Large intestine (tissue), 3 donors: ENCODE data around the gene ID4. TPM values are rescaled to one million over a fixed set of nuclear protein-coding genes. Genes with fewer than 3 reads are reported as not detected.
A peak's percentile ranks its signal among the peaks of the same experiment; 100 is the strongest.
"Not testable (repeated sequence)": the region's sequence is repeated elsewhere in the genome, so short reads cannot be mapped to it uniquely, and the experiment has no call there.

Experiments used
- DNase-seq, 2 donors: peaks; one replicate each; pipeline versions ENCODE4 v3.0.0 to v3.0.0-alpha.2; 2013
- H3K27ac ChIP-seq: one replicate; pipeline ENCODE4 v1.5.1; 2013; ENCODE audit warnings: low read length
- H3K27me3 ChIP-seq: 2 replicates; pipeline ENCODE4 v1.6.1; 2013; ENCODE audit warnings: low read length; ENCODE audit not compliant: control insufficient read depth, insufficient read depth
- H3K36me3 ChIP-seq: 2 replicates; pipeline ENCODE4 v1.6.1; 2013; ENCODE audit warnings: low read length; ENCODE audit not compliant: control insufficient read depth, insufficient read depth
- H3K4me1 ChIP-seq: one replicate; pipeline ENCODE4 v1.6.1; 2013; ENCODE audit warnings: low read length; ENCODE audit not compliant: control insufficient read depth, insufficient read depth
- H3K4me3 ChIP-seq: one replicate; pipeline ENCODE4 v1.5.1; 2013; ENCODE audit warnings: low read length
- H3K9me3 ChIP-seq: one replicate; pipeline ENCODE4 v1.6.1; 2013; ENCODE audit warnings: mild to moderate bottlenecking, low read depth, low read length, moderate library complexity; ENCODE audit not compliant: control insufficient read depth
- WGBS: methylation state at CpG from one replicate; pipeline ENCODE4 v1.1.5; 2013; ENCODE audit warnings: low lambda C conversion rate; ENCODE audit not compliant: insufficient coverage; 5-methylcytosine and 5-hydroxymethylcytosine counted together
- polyA plus RNA-seq: library from polyadenylated mRNA; unstranded; fragments of 120-200 nt; gene quantifications from one replicate; pipeline ENCODE4 v1.2.1, GENCODE V29; 2013

The ID4 gene
- polyA plus RNA-seq, 1 donor: 41.6 TPM

- not testable (repeated sequence) for H3K27me3 ChIP-seq, H3K27ac ChIP-seq, H3K4me3 ChIP-seq, H3K4me1 ChIP-seq, H3K9me3 ChIP-seq, H3K36me3 ChIP-seq, DNase-seq
- WGBS: no CpG with 5 or more reads among the region's 43 CpGs
Observed at GRCh38 chr6:19854421-19855015, 17.3 kb downstream of the ID4 start.

- H3K36me3 ChIP-seq: no peaks in the 10 kb centered on the region
- H3K27me3 ChIP-seq: no peaks in the 10 kb centered on the region
- peaks cover 2% of the 10 kb centered on the region for H3K4me1 ChIP-seq
- WGBS: no CpG with 5 or more reads among the region's 8 CpGs
- H3K9me3 ChIP-seq: no peaks in the 10 kb centered on the region
- no peak overlapping the region for H3K27ac ChIP-seq
- H3K4me3 ChIP-seq: no peak overlapping the region
- no peak for DNase-seq
Observed at GRCh38 chr6:19855536-19855935, 18.4 kb downstream of the ID4 start.

GRCh38 chr6:19857139-19857538 is 20.0 kb downstream of the ID4 start:
- H3K4me3 ChIP-seq: no peak overlapping the region
- no peaks in the 10 kb centered on the region for H3K4me1 ChIP-seq
- H3K36me3 ChIP-seq: no peaks in the 10 kb centered on the region
- no peaks in the 10 kb centered on the region for H3K9me3 ChIP-seq
- no peaks in the 10 kb centered on the region for H3K27me3 ChIP-seq
- no peak for DNase-seq
- no CpG with 5 or more reads among the region's 3 CpGs for WGBS
- H3K27ac ChIP-seq: no peak overlapping the region

- Histone ChIP-seq H3K27ac (no peak overlapping the region), H3K9me3 (no peaks in the 10 kb centered on the region), H3K4me3 (no peak overlapping the region), H3K27me3 (no peaks in the 10 kb centered on the region), H3K4me1 (no peaks in the 10 kb centered on the region), H3K36me3 (no peaks in the 10 kb centered on the region)
- WGBS: no CpG with 5 or more reads among the region's 4 CpGs
- DNase-seq: no peak
Observed at GRCh38 chr6:19857703-19858102, 20.5 kb downstream of the ID4 start.

GRCh38 chr6:19860235-19860877 is 23.2 kb downstream of the ID4 start:
- WGBS: 24% methylated on average over 3 of the region's 4 CpGs
- Histone ChIP-seq H3K27ac (no peak overlapping the region), H3K27me3 (peaks cover under 1% of the 10 kb centered on the region), H3K4me1 (no peaks in the 10 kb centered on the region), H3K4me3 (no peak overlapping the region), H3K9me3 (no peaks in the 10 kb centered on the region), H3K36me3 (no peaks in the 10 kb centered on the region)
- DNase-seq: no peak

- H3K27me3 ChIP-seq: peaks cover 12% of the 10 kb centered on the region
- WGBS: 100% methylated on average over 2 of the region's 3 CpGs
- no peak overlapping the region for H3K27ac ChIP-seq
- DNase-seq: no peak
- no peak overlapping the region for H3K4me3 ChIP-seq
- H3K4me1 ChIP-seq: no peaks in the 10 kb centered on the region
- H3K9me3 ChIP-seq: no peaks in the 10 kb centered on the region
- H3K36me3 ChIP-seq: no peaks in the 10 kb centered on the region
Observed at GRCh38 chr6:19864285-19864684, 27.1 kb downstream of the ID4 start.

GRCh38 chr6:19865178-19865577 is 28.0 kb downstream of the ID4 start:
- no peak for DNase-seq
- Histone ChIP-seq H3K4me1 (no peaks in the 10 kb centered on the region), H3K4me3 (no peak overlapping the region), H3K36me3 (no peaks in the 10 kb centered on the region), H3K27me3 (peaks cover 12% of the 10 kb centered on the region), H3K27ac (no peak overlapping the region), H3K9me3 (no peaks in the 10 kb centered on the region)
- no CpG with 5 or more reads among the region's 1 CpG for WGBS

GRCh38 chr6:19866173-19866984 is 29.2 kb downstream of the ID4 start:
- H3K4me1 ChIP-seq: no peaks in the 10 kb centered on the region
- no peak overlapping the region for H3K27ac ChIP-seq
- no peak overlapping the region for H3K4me3 ChIP-seq
- H3K36me3 ChIP-seq: no peaks in the 10 kb centered on the region
- 25% methylated on average over 3 of the region's 18 CpGs for WGBS
- H3K9me3 ChIP-seq: no peaks in the 10 kb centered on the region
- H3K27me3 ChIP-seq: peaks cover 12% of the 10 kb centered on the region
- DNase-seq: no peak

- Histone ChIP-seq H3K9me3 (no peaks in the 10 kb centered on the region), H3K4me1 (no peaks in the 10 kb centered on the region), H3K27ac (no peak overlapping the region), H3K4me3 (no peak overlapping the region), H3K27me3 (peaks cover 12% of the 10 kb centered on the region), H3K36me3 (no peaks in the 10 kb centered on the region)
- 57% methylated on average over 2 of the region's 5 CpGs for WGBS
- DNase-seq: peak in 1 of 2 donors; percentile 8
Observed at GRCh38 chr6:19866985-19867627, 29.9 kb downstream of the ID4 start.

- Histone ChIP-seq H3K4me3 (no peak overlapping the region), H3K27ac (no peak overlapping the region), H3K36me3 (no peaks in the 10 kb centered on the region), H3K4me1 (no peaks in the 10 kb centered on the region), H3K27me3 (peaks cover 12% of the 10 kb centered on the region), H3K9me3 (no peaks in the 10 kb centered on the region)
- WGBS: 90% methylated on average over 2 of the region's 9 CpGs
- no peak for DNase-seq
Observed at GRCh38 chr6:19869464-19869863, 32.3 kb downstream of the ID4 start.
